Motor neuron (in vitro differentiated cells): ENCODE results near the gene CHRNA1. TPM values are rescaled to one million over a fixed set of nuclear protein-coding genes. Genes with fewer than 3 reads are reported as not detected.

Source experiments
- ATAC-seq, 8 experiments: fragments of 200-7000 bp; cut with Tn5 transposase; replicated peaks in 6 of 8; 2 replicates each; pipeline ENCODE4 v1.8.0; 2021; ENCODE audit warnings: mild to moderate bottlenecking in 8 of 8, moderate library complexity in 8 of 8
- H3K27ac ChIP-seq, 2 donors: fragments of 250-450 bp; sonication (Bioruptor Pico); 2 replicates each; pipeline ENCODE4 v1.9.0; 2021; ENCODE audit warnings: antibody characterized with exemption in 2 of 2, mild to moderate bottlenecking in 2 of 2, moderate library complexity in 1 of 2
- H3K4me1 ChIP-seq, 2 donors: fragments of 250-450 bp; sonication (Bioruptor Pico); replicated peaks in 1 of 2; 2 replicates each; pipeline ENCODE4 v1.6.1; 2021; ENCODE audit warnings: antibody characterized with exemption in 2 of 2, mild to moderate bottlenecking in 2 of 2, moderate library complexity in 1 of 2
- H3K4me3 ChIP-seq, 5 donors: fragments of 250-450 bp; sonication (Bioruptor Pico); 2 replicates each; pipeline ENCODE4 v1.9.0; 2021; ENCODE audit warnings: antibody characterized with exemption in 5 of 5, mild to moderate bottlenecking in 5 of 5, moderate library complexity in 4 of 5
- WGBS, 10 experiments: fragments of 450-650 bp; shearing (Covaris generic); methylation state at CpG; one replicate each; pipeline ENCODE4 v1.0.0; 2022; 5-methylcytosine and 5-hydroxymethylcytosine counted together
- in situ Hi-C, 9 experiments: fragments of 400-800 bp; cut with MboI; loops; one replicate each; pipeline ENCODE4 v1.15.0; 2021; ENCODE audit warnings: low sequenced_read_pairs in 9 of 9, low pct_unique_long_range_greater_than_20kb in 2 of 9; ENCODE audit not compliant: unreplicated experiment in 9 of 9
- total RNA-seq, 8 experiments: library from RNA; unstranded; fragments of 300-600 nt; gene quantifications; 2 replicates each; pipeline versions ENCODE4 v1.2.3 to v1.2.4, GENCODE V29; 2022

Gene CHRNA1
- total RNA-seq, 8 experiments from 2014 or later: 0.33 to 2.9 (median 0.87) TPM; not detected in 2

DNA sequence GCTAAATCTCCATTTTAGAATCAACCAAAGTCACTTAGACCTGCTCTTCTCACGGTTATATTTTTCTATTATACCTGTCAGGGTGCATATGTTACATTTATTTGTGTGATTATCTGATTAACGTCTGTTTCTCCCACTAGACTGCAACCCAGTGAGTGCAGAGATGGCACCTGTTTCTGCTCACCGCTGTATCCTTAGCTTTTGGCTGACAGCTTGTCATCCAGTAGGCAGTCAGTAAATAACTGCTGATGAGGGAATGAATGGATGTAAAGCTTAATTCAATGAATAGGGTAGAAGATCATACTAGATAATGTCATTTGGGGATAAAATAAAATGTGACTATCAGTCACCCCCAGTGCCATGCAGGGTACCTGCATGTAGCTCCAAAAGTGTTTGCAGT lies 6.9 kb upstream of the CHRNA1 start:
- in situ Hi-C loops: loop anchor here in 7 of 9 experiments (10.0 to 25.0 kb wide), 2 partner anchors 214 to 216 kb away; no protein-coding TSS in a partner anchor
- Histone ChIP-seq H3K4me3 (peak overlapping the region in 2 of 5 donors; percentile 20 to 32), H3K4me1 (peaks cover 18 to 36% of the 10 kb centered on the region in 2 donors), H3K27ac (peak overlapping the region; percentile 92 to 96)
- peak in 1 of 8 experiments; percentile 14 for ATAC-seq
- WGBS, 10 experiments: 8 to 83% (median 35%) methylated on average over 1 to 3 of the region's 3 CpGs

DNA sequence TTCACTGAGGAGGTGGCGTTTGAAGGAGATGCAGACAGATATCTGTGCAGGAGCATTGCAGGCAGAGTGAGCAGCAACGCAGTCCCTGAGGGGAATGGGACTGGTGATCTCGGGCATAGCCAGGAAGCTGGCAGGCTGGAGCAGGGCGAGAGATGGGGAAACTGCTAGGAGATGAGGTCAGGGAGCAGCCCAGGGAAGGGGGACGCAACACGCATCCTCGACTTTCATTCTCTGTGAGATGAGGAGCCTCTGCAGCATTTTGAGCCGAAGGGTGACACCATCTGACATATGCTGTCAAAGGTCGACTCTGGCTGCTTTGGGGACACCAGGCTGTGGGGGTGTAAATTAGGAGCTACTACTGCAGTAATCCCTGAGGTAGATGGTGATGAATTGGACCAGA lies 4.3 kb upstream of the CHRNA1 start:
- H3K27ac ChIP-seq: no peak overlapping the region
- in situ Hi-C loops: loop anchor here in 6 of 9 experiments (10.0 to 25.0 kb wide), 2 partner anchors 216 to 219 kb away; no protein-coding TSS in a partner anchor
- ATAC-seq: no peak

DNA sequence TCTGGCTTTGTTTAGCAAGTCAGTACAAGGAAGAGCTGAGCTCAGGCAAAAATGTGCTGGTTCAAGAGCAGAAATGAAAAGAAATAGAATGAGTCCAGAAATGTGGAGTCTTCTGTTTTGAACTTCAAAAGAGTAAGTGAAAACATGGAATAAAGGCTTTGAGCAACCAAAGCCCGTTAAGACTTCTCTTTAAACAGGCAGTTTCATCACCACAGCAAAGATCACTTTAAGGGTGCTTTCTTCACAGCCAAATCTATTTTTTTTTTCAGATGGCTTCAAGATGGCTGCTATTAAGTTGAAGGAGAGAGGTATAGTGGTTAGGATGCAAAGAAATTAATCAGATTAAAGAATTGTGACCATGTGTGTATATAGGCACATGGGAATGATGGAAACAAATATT lies 2.0 kb upstream of the CHRNA1 start:
- no peak overlapping the region for H3K27ac ChIP-seq
- in situ Hi-C loops: loop anchor here in 6 of 9 experiments (10.0 to 25.0 kb wide), 2 partner anchors 219 to 221 kb away; no protein-coding TSS in a partner anchor
- WGBS, 10 experiments: 0 to 100% (median 82%) methylated on average over 1 of the region's 1 CpG
- peaks cover 5 to 18% of the 10 kb centered on the region in 2 donors for H3K4me1 ChIP-seq
- no peak overlapping the region for H3K4me3 ChIP-seq
- no peak for ATAC-seq

More for the DNA sequence above, 4.3 kb upstream of the CHRNA1 start:
- Histone ChIP-seq H3K4me3 (no peak overlapping the region), H3K4me1 (peaks cover 18 to 28% of the 10 kb centered on the region in 2 donors)
- 60 to 100% (median 90%) methylated on average over 1 to 5 of the region's 9 CpGs; no CpG with 5 or more reads in 3 of the 10 experiments for WGBS, 10 experiments

DNA sequence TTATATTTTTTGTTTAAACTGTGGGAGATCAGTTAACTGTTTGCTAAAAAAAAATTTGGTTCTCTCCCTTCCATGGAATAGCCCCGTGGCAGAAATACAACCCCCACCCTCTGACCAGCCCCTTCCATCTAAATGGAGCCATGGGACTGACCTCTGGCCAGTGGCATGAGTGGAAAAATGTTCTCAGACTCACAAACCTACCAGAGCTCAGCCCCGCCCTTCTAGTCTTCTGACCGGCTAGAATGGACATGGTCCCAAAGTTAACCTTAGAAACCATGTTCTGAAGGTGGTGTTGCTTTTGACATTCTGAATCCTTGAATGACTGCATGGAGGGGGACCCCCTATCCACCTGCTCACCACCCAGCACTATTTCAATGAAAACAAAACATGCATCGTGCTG lies 1.3 kb upstream of the CHRNA1 start:
- ATAC-seq: peak in 1 of 8 experiments; percentile 44
- WGBS, 10 experiments: 14 to 100% (median 83%) methylated on average over 1 to 3 of the region's 4 CpGs; no CpG with 5 or more reads in 1 of the 10 experiments
- in situ Hi-C loops: loop anchor here in 6 of 9 experiments (10.0 to 25.0 kb wide), 2 partner anchors 219 to 222 kb away; no protein-coding TSS in a partner anchor
- H3K27ac ChIP-seq: no peak overlapping the region
- no peak overlapping the region for H3K4me3 ChIP-seq
- H3K4me1 ChIP-seq: peaks cover 0 to 11% of the 10 kb centered on the region in 2 donors

DNA sequence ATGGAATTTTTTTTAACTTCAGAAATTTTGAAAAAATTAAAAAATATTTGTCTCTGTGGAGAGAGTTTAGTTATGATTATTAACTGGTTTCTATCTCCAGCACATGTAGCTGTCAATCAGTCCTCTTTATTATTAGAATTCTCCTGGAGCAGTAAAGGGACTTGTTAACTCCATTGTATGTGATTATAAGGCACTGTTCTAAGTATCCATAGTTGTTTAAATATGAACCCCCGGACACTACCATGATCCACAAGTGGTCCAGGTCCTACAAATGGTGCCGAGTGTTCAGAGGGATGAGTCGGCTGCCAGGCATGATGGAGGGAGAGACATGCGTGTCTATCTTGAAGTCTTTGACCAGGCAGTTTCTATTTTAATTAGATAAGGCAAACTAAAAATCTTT lies 492 bp downstream of the CHRNA1 start:
- WGBS, 10 experiments: 80 to 100% (median 92%) methylated on average over 1 to 4 of the region's 4 CpGs
- in situ Hi-C loops: loop anchor here in 6 of 9 experiments (10.0 to 25.0 kb wide), 2 partner anchors 221 to 224 kb away; no protein-coding TSS in a partner anchor
- Histone ChIP-seq H3K4me3 (no peak overlapping the region), H3K27ac (no peak overlapping the region), H3K4me1 (peaks cover 0 to 10% of the 10 kb centered on the region in 2 donors)
- ATAC-seq: no peak

DNA sequence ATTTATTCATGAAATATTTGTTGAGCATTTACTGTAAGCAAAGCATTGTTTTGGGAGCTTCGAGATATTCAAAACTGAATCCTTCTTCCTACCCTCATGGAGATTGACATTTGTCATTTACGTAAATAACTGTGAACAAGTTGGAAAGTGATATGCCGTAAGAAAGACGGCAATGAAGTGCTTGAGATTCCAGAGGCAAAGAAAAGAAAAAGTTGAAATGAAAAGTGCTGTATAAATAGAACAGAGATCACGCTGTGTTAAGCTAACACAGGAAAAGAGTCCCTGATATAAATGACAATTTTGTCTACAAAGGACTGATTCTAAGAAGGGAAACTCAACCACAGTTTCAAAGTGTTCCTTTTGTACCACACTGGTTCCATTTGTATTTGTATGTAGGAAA lies 1.8 kb downstream of the CHRNA1 start:
- no peak overlapping the region for H3K4me3 ChIP-seq
- peaks cover 0 to 10% of the 10 kb centered on the region in 2 donors for H3K4me1 ChIP-seq
- H3K27ac ChIP-seq: no peak overlapping the region
- in situ Hi-C loops: loop anchor here in 6 of 9 experiments (10.0 to 25.0 kb wide), 2 partner anchors 222 to 225 kb away; no protein-coding TSS in a partner anchor
- WGBS, 10 experiments: 82 to 98% (median 92%) methylated on average over 2 to 5 of the region's 5 CpGs
- ATAC-seq: no peak

DNA sequence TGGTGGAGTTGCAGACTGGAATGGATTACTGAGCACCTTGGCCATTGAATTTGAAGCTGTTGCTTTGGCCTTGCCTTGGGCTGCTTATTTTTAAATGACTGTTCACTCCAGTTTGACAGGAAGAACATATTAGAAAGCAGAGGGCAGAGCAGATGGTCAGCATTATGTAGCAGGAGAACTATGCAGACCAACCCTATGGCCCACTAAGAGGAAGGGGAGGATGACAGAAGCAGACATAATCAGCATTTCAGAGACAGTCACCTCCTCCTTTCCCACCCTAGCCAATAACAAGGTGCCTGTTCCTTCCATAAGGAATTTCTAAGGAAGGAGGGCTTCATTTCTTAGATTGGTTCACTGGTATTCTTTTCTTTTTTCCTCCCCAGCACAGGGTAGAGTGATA lies 2.4 kb downstream of the CHRNA1 start:
- peak in 5 of 8 experiments; percentile 36 to 92 (median 50) for ATAC-seq
- H3K4me3 ChIP-seq: no peak overlapping the region
- peaks cover 0 to 12% of the 10 kb centered on the region in 2 donors for H3K4me1 ChIP-seq
- no peak overlapping the region for H3K27ac ChIP-seq
- in situ Hi-C loops: loop anchor here in 6 of 9 experiments (10.0 to 25.0 kb wide), 2 partner anchors 223 to 225 kb away; no protein-coding TSS in a partner anchor

DNA sequence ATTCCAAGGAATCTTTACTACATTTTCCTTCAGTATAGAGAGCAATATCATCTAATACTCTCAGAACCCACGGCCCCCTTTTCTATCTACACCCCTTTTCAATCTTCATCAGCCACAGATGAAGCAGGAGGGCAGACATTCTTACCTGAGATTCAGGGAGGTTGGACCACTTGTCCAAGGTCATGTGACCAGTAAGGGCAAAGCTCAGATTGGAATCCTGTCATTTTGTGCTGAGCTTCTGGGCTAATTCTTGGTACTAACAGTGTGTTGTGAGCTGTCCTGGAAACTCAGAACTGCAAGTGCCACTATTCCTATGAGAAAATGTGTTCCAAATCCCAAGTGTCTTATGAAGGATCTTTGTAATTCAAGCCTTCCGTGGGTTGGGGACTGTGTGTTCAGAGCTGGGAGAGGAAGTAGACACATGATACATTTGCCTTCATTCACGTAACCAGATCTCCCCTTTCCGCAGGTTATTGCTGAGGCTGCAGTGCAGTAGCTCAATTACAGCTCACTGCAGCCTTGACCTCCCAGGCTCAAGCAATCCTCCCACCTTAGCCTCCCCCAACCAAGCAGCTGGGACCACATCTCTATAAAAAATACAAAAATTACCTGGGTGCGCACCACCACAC lies 3.3 kb downstream of the CHRNA1 start:
- 76 to 100% (median 98%) methylated on average over 1 to 5 of the region's 5 CpGs for WGBS, 10 experiments
- in situ Hi-C loops: loop anchor here in 6 of 9 experiments (10.0 to 25.0 kb wide), 2 partner anchors 224 to 226 kb away; no protein-coding TSS in a partner anchor
- ATAC-seq: no peak
- Histone ChIP-seq H3K4me1 (peaks cover 0 to 18% of the 10 kb centered on the region in 2 donors), H3K27ac (no peak overlapping the region), H3K4me3 (no peak overlapping the region)

DNA sequence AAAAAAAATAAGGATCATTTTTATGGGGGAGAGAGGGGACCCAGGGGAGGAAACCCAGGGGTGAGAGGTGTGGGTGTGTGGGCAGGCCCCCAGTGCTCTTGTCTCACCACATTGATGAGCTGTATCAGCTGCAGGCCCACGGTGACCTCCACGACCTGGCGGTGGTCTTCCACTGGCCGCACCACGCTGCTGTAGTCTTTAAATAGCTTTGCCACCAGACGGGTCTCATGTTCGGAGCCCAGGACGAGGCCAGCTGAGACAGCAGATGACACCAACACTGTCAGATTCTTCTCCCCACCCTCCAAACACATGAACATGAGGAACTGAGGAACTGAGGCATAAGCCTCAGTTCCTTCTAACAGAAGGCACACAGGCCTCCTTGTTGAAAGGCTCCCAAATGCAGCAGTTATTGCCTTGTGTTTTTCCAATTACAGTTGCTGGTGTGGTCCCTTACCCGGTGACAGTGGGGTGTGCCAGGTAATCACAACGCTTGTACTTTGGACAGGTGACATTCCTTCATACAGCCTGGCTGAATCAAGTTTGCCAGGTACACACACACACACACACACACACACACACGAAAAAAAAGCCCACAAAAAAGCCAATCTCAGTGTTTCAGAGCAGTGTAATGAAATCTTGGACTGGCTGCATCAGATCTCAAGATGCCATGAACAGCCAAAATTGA lies 4.7 kb downstream of the CHRNA1 start:
- in situ Hi-C loops: loop anchor here in 7 of 9 experiments (10.0 to 25.0 kb wide), 2 partner anchors 225 to 228 kb away; no protein-coding TSS in a partner anchor
- 22 to 86% (median 44%) methylated on average over 1 to 6 of the region's 11 CpGs; no CpG with 5 or more reads in 5 of the 10 experiments for WGBS, 10 experiments

DNA sequence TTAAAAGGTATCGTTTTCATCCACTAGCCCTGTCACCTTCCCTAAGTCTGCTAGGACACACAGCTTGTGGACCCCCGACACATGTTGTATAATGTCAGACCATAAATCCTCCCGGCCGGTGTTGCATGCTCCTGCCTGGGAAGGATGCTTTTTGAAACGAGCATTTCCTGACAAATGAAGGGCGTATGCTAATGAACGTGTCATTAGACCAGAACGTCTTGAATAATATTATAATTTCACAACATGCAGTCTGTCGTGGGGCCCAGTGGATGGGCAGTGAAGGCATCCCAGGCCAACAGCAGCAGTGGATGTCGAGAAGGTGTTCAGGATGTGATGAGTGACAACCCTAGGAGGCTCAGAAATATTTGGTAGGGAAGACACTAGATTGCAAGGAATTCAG lies 7.5 kb downstream of the CHRNA1 start:
- peaks cover 0 to 10% of the 10 kb centered on the region in 2 donors for H3K4me1 ChIP-seq
- in situ Hi-C loops: loop anchor here in 6 of 9 experiments (10.0 to 25.0 kb wide), 2 partner anchors 228 to 231 kb away; no protein-coding TSS in a partner anchor
- 27 to 100% (median 52%) methylated on average over 1 to 8 of the region's 10 CpGs; no CpG with 5 or more reads in 2 of the 10 experiments for WGBS, 10 experiments
- peak in 4 of 8 experiments; percentile 38 to 90 (median 50) for ATAC-seq
- no peak overlapping the region for H3K27ac ChIP-seq
- H3K4me3 ChIP-seq: no peak overlapping the region

More for the DNA sequence above, 4.7 kb downstream of the CHRNA1 start:
- peaks cover 0 to 18% of the 10 kb centered on the region in 2 donors for H3K4me1 ChIP-seq
- H3K4me3 ChIP-seq: no peak overlapping the region
- H3K27ac ChIP-seq: no peak overlapping the region
- ATAC-seq: no peak

DNA sequence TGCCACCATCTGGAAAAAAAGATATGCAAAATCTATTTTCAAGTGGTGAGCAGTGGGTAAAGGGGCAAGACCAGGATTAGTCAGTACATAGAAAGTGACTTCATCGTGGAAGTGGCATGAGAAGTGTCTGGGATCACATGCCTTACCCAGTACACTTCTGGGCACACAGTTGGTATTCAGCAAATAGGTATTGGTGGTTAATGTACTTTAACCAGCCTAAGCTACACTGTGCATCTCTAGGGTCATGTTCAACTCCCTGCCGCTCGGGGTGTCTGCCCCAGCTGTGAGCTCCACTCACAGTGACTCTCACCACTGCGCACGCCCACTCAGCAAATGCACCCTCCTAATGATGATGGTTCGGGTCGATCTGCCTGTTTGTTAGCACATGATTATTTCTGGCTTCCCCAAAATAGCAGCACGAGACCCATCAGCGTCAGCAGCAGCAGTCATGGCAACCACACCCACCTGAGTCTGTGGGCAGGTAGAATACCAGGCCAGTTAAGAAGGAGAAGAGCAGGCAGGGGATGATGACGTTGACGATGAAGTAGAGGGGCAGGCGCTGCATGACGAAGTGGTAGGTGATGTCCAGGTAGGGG lies 11.1 kb downstream of the CHRNA1 start:
- ATAC-seq: no peak
- 60 to 100% (median 95%) methylated on average over 1 to 8 of the region's 13 CpGs; no CpG with 5 or more reads in 4 of the 10 experiments for WGBS, 10 experiments
- in situ Hi-C loops: loop anchor here in 6 of 9 experiments (10.0 to 25.0 kb wide), 2 partner anchors 232 to 234 kb away; no protein-coding TSS in a partner anchor
- H3K4me3 ChIP-seq: no peak overlapping the region
- no peak overlapping the region for H3K27ac ChIP-seq
- peaks cover 2 to 9% of the 10 kb centered on the region in 2 donors for H3K4me1 ChIP-seq

DNA sequence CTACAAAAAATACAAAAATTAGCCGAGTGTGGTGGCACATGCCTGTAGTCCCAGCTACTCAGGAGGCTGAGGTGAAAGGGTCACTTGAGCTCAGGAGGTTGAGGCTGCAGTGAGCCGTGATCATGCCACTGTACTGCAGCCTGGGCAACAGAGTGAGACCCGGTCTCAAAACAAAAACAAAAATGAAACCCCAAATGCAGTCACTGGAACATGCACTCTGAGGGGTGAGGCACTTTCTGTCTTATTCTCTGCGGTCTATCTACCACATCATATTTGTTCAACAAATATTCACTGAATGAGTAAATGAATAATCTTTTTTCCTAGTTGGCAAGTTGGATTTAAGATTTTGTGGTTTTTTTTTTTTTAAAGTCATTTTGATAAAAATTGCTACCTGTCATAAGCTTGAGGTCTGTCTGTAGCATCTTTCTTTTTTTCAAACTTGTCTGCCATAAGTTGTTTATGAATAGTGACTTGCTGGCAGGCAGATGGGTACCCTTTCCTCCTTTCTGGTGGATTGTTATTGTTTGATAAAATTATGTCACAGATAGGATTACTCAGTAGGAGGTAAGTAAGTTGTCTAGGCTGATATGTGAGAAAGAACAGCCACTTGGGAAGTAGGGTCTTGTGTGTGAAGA lies 11.8 kb downstream of the CHRNA1 start:
- 52 to 97% (median 91%) methylated on average over 1 to 4 of the region's 4 CpGs; no CpG with 5 or more reads in 2 of the 10 experiments for WGBS, 10 experiments
- H3K4me3 ChIP-seq: no peak overlapping the region
- no peak for ATAC-seq
- in situ Hi-C loops: loop anchor here in 6 of 9 experiments (10.0 to 25.0 kb wide), 2 partner anchors 232 to 235 kb away; no protein-coding TSS in a partner anchor
- H3K27ac ChIP-seq: no peak overlapping the region
- H3K4me1 ChIP-seq: peaks cover 2 to 9% of the 10 kb centered on the region in 2 donors
